Islet of Langerhans (tissue), 1 donor: ENCODE data around the gene ARPC1A.
"Not testable (repeated sequence)": the region's sequence is repeated elsewhere in the genome, so short reads cannot be mapped to it uniquely, and the experiment has no call there.

ENCODE experiments used
- FAIRE-seq: peaks from one replicate; lab custom pipeline; 2011; peaks lifted over from hg19 to GRCh38; lab: Jason Lieb, UNC

The ARPC1A gene

GRCh38 chr7:99322659-99323058 is 3.0 kb upstream of the ARPC1A start:
- not testable (repeated sequence) for FAIRE-seq

- FAIRE-seq = no peak
Observed at GRCh38 chr7:99324559-99324958, 1.1 kb upstream of the ARPC1A start.

DNA sequence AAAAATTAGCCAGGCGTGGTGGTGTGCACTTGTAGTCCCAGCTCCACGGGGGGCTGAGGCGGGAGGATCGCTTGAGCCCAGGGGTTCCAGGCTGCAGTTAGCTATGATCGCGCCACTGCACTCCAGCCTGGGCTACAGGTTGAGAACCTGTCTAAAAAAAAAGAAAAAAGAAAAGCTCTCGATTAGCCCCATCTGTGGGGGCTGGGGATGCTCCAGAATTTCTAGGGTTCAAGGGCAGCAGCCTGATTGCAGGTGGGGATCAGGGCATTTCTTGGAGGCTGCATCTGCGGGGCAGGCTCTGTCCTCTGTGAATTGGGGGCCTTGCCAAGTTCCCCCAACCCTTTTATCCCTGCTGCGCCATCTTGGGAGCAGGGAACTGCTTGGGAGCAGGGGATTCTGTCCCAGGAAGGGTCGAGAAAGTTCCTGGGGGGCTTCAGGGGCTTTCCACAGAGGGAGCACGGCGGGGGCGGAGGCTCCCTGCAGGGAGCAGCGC is 651 bp upstream of the ARPC1A start:
- FAIRE-seq = no peak

DNA sequence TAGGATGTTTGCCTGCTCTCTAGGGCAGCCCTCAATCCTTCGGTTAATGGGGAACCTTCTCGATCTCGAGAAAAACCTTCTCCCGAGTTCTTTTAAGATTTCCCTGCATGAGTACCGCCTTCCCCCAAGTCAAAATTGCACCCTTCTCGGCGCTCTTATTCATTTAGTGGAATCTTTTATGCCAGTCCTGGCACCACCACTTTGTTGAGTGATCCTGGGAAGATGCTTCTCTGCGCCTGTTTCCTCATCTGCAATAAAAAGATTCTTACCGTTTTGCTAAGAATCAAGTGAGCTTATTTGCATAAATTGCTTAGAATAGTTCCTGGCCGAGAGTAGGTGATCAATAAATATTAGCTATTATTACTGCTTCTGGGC is 697 bp downstream of the ARPC1A start:
- no peak for FAIRE-seq

- FAIRE-seq = not testable (repeated sequence)
Observed at GRCh38 chr7:99330314-99330961, 4.7 kb downstream of the ARPC1A start.

GRCh38 chr7:99331002-99331401 is 5.3 kb downstream of the ARPC1A start:
- no peak for FAIRE-seq

GRCh38 chr7:99339595-99339994 is 13.9 kb downstream of the ARPC1A start:
- FAIRE-seq = no peak

GRCh38 chr7:99340659-99341058 is 15.0 kb downstream of the ARPC1A start:
- no peak for FAIRE-seq

DNA sequence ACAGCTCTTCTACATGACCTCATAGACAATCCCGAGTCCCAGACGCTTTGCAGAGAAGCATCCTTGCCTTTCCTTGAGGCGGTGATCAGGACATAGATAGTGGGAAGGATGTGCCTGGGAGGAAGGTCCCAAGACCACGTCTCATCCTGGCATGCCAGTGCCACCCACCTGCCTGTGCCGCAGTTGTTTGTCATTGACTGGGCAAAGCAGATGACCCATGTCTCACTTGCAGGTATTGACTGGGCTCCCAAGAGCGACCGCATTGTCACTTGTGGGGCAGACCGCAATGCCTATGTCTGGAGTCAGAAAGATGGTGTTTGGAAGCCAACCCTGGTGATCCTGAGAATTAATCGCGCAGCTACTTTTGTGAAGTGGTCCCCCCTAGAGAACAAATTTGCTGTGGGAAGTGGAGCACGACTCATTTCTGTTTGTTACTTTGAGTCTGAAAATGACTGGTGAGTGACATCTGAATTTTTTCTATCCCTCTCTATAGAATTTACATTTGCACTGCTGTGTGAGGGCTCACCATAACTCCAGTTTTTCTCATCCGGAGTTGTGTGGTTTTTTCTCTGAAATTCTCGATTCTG is 18.5 kb downstream of the ARPC1A start:
- no peak for FAIRE-seq

DNA sequence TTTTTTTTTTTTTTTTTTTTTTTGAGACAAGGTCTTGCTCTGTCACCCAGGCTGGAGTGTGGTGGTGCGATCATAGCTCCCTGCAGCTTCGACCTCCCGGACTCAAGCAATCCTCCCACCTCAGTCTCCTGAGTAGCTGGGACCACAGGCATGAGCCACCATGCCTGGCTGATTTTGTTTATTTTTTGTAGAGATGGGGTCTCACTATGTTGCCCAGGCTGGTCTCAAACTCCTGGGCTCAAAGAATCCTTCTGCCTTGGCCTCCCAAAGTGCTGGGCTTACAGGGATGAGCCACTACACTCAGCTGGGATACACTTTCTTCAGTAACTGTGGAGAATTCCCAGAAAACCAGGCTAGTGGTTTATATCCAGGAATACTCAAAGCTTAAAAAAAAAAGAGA is 24.9 kb downstream of the ARPC1A start:
- not testable (repeated sequence) for FAIRE-seq

- no peak for FAIRE-seq
Observed at GRCh38 chr7:99352247-99352646, 26.5 kb downstream of the ARPC1A start.

- no peak for FAIRE-seq
Observed at GRCh38 chr7:99355098-99355497, 29.4 kb downstream of the ARPC1A start.

- no peak for FAIRE-seq
Observed at GRCh38 chr7:99357701-99358490, 32.2 kb downstream of the ARPC1A start.

DNA sequence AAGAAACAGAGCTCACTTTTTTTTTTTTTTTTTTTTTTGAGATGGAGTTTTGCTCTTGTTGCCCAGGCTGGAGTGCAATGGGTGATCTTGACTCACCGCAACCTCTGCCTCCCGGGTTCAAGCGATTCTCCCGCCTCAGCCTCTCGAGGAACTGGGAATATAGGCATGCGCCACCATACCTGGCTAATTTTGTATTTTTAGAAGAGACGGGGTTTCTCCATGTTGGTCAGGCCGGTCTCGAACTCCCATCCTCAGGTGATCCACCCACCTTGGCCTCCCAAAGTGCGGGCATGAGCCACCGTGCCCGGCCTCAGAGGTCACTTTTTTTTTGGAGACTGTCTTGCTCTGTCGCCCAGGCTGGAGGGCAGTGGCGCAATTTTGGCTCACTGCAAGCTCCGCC is 32.8 kb downstream of the ARPC1A start:
- not testable (repeated sequence) for FAIRE-seq

DNA sequence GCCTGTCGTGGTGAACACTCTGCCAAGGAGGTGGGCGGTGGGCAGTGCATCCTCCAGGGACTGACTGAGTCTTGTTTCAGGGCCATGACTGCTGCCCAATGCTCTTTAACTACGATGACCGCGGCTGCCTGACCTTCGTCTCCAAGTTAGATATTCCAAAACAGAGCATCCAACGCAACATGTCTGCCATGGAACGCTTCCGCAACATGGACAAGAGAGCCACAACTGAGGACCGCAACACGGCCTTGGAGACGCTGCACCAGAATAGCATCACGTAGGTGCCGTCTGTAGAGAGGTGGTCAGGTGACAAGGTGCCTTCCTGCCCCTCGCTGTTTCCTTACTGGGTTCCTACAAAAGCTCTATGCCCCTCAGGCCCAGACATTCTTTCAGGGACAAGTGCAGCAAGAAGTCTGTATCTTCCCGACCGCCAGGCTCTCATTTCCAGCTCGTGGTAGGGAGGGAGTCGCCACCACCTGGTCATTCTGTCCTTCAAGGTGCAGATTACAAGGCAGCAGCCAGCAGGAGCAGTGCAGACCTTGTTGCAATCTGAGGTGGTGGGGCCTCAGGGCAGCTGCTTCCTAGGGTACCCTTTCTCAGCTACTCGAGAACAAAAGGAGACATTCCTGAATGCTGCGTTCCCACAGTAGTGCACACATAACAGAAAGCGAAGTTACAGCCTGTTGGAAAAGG is 33.9 kb downstream of the ARPC1A start:
- no peak for FAIRE-seq

DNA sequence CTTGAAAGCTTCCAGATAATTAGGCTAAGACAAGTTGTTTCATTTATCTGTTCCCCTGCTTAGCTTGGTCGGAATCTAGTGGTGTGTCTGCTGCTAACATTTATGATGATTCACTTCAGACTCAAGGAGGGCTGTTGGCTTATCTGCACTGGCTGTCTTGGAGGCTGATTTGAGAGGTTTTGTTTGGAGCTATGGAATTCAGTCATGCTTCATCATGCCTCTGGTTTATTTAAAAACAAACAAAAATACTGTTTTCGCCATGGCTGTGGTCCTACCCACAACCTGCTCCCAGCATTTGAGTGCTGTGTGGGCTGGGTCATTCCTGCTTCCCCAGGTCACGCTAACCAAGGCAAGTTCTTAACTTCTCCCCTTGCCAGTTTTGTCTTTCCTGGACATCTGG is 37.1 kb downstream of the ARPC1A start:
- FAIRE-seq = no peak

DNA sequence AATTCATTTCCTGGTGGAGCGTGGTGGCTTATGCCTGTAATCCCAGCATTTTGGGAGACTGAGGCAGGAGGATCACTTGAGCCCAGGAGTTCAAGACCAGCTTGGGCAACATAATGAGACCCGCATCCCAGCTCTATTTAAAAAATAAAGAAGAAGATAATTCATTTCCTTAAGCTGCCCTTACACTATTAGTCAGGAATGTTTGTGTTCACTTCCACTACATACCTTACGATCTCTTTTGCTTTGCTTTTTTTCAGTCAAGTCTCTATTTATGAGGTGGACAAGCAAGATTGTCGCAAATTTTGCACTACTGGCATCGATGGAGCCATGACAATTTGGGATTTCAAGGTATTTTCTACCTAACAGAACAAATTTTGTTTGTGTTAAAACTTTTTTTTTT is 37.6 kb downstream of the ARPC1A start:
- no peak for FAIRE-seq

DNA sequence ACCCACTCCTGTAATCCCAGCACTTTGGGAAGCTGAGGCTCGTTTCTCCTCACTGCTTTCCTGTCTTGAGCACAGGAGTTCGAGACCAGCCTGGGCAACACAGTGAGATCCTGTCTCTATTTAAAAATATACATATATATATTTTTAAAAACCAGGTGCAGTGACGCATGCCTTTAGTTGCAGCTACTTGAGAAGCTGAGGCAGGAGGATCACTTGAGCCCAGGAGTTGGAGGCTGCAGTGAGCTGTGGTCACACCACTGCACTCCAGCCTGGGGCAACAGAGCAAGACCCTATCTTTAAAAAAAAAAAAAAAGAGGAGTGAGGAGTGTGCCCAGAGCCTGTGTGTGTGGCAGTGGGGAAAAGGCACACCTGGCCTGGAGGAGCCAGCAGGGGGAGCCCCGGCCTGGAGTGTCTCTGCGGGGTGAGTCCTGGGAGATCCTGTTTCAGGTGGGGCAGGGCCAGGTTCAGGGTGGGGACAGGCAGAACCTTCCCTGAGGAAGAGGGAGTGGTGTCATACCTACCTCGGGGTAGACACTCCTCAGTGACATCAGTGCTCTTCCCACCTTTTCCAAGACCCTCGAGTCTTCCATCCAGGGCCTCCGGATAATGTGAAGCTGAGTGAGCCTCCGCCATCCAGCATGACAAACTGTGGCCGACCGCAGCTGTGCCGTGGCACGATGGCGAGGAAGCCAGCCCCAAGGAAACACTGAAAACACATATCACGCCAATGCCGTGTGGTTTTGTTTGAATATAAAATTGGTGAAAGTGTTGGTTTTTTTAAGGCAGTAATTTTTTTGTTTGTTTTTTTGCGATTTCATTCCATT is 39.8 kb downstream of the ARPC1A start:
- no peak for FAIRE-seq

- FAIRE-seq = no peak
Observed at GRCh38 chr7:99366646-99367045, 40.9 kb downstream of the ARPC1A start.

DNA sequence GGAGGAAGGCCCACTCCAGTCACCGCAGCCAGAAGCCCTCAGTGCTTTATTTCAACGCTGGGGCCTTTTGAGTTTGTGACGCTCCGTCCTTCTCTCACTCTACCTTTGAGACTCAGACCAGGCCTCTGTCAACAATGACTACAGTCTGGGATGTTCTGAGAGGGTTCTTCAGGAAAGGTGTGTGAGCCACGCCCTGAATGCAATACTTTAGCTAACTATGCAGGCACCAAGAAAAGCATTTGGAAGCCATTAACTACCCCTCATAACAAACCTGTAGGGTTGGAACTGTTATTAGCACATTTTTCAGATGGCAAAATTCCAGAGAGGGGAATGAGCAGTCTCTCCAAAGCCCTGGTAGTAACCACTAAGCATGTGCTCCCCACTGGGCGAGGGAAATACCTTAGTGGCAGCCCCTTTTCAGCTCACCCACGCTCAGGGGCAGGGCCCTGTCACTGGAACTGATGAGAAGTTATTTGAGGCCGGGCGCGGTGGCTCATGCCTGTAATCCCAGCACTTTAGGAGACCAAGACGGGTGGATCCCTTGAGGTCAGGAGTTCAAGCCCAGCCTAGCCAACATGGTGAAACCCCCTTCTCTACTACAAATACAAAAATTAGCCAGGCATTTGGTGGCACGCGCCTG is 43.2 kb downstream of the ARPC1A start:
- FAIRE-seq = no peak

DNA sequence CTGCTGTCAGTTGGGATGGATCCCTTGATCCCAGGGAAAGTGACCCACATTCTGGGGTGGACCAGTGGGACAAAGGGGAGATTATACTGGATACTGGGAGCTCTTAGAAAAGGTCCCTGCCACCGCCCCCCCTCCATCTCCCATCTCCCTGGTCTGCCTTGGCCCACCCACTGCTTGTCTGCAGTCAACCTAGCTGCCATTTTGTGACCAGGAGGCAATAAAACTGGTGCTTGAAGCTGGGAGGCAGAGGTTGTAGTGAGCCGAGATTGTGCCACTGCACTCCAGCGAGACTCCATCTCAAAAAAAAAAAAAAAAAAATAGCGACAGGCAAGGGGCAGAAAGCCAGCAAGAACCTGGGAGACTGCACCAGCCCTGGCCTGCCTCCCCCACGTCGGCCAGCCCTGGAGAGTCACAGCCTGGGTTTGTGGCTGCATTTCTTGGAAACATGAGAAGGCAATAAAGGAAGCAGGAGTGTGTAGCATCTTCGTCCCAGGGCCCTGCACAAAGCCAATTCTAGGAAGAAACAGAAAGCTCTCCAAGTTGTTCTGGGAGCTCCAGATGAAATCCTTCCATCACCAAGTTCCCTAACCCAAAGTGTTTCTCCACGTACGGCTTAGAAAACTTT is 44.2 kb downstream of the ARPC1A start:
- FAIRE-seq = no peak
